Ascending aorta (tissue), 2 donors: ENCODE measurements around the gene DDX31. TPM values are rescaled to one million over a fixed set of nuclear protein-coding genes. Genes with fewer than 3 reads are reported as not detected.

Experiments used
- DNase-seq, 2 donors: peaks; one replicate each; pipeline ENCODE4 v3.0.0-alpha.2; 2019; ENCODE audit warnings: low spot score in 2 of 2
- H3K27ac ChIP-seq, 2 donors: fragments of 200-600 bp; sonication (generic); one replicate each; pipeline ENCODE4 v1.5.1; 2016 to 2017; ENCODE audit warnings: mild to moderate bottlenecking in 1 of 2
- H3K27me3 ChIP-seq: fragments of 200-600 bp; sonication (generic); one replicate; pipeline ENCODE4 v1.5.1; 2017
- H3K36me3 ChIP-seq, 2 donors: fragments of 200-600 bp; sonication (generic); one replicate each; pipeline ENCODE4 v1.5.1; 2016
- H3K4me1 ChIP-seq, 2 donors: fragments of 200-600 bp; sonication (generic); one replicate each; pipeline ENCODE4 v1.5.1; 2016 to 2017; ENCODE audit warnings: mild to moderate bottlenecking in 1 of 2
- H3K4me3 ChIP-seq, 2 donors: fragments of 200-600 bp; sonication (generic); one replicate each; pipeline ENCODE4 v1.5.1; 2016 to 2017; ENCODE audit warnings: mild to moderate bottlenecking in 1 of 2
- H3K9me3 ChIP-seq, 2 donors: fragments of 200-600 bp; sonication (generic); one replicate each; pipeline ENCODE4 v1.5.1; 2016
- intact Hi-C: fragments of 100-400 bp; cut with DNase I; formaldehyde crosslinking; loops from one replicate; pipeline ENCODE4 v1.15.1; 2023
- total RNA-seq: library from RNA; depleted of rRNA; stranded (reverse); fragments of >200 nt; gene quantifications from one replicate; pipeline ENCODE4 v1.1.0, GENCODE V29; 2016
- TF ChIP-seq, protein P1 (sequence below), 3 experiments: fragments of 200-600 bp in 2 of 3; fragments of 450-650 bp in 1 of 3; sonication (generic) in 2 of 3; IDR thresholded peaks; one replicate each; pipeline ENCODE4 v1.5.1; 2016 to 2019; ENCODE audit warnings: antibody characterized with exemption in 3 of 3, mild to moderate bottlenecking in 1 of 3, moderate library complexity in 1 of 3

DDX31 gene
- total RNA-seq, 1 donor from 2014 or later: 20.4 TPM

DNA sequence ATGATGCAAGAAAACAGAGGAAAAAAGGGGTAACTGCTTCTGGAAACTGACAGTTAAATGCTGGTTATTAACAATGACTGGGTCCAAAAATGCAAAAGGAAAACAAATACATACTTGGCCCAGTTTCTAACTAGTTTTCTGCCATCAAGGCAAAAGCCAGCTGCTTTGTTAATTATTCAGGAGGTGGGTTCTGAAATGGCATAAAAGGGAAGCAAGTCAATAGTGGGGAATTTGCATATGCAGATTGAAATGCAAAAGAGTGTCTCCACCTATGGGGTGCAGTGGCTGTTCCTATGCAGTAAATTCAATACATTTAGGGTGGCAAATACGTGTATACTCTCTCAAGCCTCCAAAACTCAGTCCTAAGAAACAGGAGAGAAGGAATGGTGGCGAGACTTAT, 54.0 kb downstream of the DDX31 start:
- no peak for DNase-seq
- TF ChIP-seq, protein P1, sequence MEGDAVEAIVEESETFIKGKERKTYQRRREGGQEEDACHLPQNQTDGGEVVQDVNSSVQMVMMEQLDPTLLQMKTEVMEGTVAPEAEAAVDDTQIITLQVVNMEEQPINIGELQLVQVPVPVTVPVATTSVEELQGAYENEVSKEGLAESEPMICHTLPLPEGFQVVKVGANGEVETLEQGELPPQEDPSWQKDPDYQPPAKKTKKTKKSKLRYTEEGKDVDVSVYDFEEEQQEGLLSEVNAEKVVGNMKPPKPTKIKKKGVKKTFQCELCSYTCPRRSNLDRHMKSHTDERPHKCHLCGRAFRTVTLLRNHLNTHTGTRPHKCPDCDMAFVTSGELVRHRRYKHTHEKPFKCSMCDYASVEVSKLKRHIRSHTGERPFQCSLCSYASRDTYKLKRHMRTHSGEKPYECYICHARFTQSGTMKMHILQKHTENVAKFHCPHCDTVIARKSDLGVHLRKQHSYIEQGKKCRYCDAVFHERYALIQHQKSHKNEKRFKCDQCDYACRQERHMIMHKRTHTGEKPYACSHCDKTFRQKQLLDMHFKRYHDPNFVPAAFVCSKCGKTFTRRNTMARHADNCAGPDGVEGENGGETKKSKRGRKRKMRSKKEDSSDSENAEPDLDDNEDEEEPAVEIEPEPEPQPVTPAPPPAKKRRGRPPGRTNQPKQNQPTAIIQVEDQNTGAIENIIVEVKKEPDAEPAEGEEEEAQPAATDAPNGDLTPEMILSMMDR (IDR thresholded peaks at IDR 0.05): no peak
- H3K27ac ChIP-seq: no peak overlapping the region
- no peaks in the 10 kb centered on the region for H3K4me1 ChIP-seq
- intact Hi-C loops: no loop called here
- H3K4me3 ChIP-seq: no peak overlapping the region
- no peaks in the 10 kb centered on the region for H3K27me3 ChIP-seq
- H3K9me3 ChIP-seq: no peaks in the 10 kb centered on the region
- H3K36me3 ChIP-seq: peaks cover 47 to 82% of the 10 kb centered on the region in 2 donors

DNA sequence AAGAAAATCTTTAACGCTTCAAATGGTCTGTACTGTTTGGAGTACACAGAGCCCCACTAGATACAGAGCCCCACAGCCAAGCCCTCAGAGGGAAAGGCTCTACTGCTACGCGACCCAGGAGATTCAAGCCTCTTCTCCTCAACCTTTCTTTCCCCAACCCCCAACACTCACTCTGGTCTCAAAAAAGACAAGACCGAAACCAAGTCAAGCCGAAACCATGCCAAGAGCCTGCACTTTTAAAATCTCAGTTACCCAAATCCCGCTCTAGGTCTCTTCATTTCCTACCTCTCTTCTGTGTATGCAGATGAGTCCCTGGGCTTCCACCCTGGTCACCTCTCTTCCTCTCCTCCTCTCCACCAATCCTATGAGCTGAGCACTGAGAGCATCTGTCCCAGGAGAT, 55.5 kb downstream of the DDX31 start:
- TF ChIP-seq, protein P1 (IDR thresholded peaks at IDR 0.05): no peak

DNA sequence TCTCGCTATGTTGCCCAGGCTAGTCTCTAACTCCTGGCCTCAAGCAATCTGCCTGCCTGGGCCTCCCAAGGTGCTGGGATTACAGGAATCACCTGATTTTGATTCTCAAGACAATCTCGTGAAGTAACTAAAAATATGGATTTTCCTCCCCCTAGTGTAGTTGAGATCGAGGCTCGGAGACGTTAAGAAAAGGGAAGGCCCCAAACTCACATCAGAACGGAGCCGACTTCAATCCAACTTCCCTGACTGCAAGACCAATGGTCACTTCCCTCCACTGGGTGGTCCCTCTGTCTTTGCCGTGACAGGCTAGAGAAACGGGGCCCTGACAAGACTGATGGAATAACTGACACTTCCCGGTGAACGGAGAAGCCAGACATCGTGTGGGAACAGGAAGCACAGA, 59.1 kb downstream of the DDX31 start:
- H3K27ac ChIP-seq: no peak overlapping the region
- H3K4me1 ChIP-seq: no peaks in the 10 kb centered on the region
- H3K9me3 ChIP-seq: no peaks in the 10 kb centered on the region
- intact Hi-C loops: no loop called here
- TF ChIP-seq, protein P1 (IDR thresholded peaks at IDR 0.05): no peak
- no peak for DNase-seq
- no peak overlapping the region for H3K4me3 ChIP-seq
- H3K36me3 ChIP-seq: peaks cover 55 to 85% of the 10 kb centered on the region in 2 donors
- no peaks in the 10 kb centered on the region for H3K27me3 ChIP-seq

More for the DNA sequence above, 55.5 kb downstream of the DDX31 start:
- Histone ChIP-seq H3K9me3 (no peaks in the 10 kb centered on the region), H3K4me1 (no peaks in the 10 kb centered on the region), H3K4me3 (no peak overlapping the region), H3K36me3 (peaks cover 57 to 95% of the 10 kb centered on the region in 2 donors), H3K27ac (no peak overlapping the region), H3K27me3 (no peaks in the 10 kb centered on the region)
- no peak for DNase-seq
- intact Hi-C loops: no loop called here

DNA sequence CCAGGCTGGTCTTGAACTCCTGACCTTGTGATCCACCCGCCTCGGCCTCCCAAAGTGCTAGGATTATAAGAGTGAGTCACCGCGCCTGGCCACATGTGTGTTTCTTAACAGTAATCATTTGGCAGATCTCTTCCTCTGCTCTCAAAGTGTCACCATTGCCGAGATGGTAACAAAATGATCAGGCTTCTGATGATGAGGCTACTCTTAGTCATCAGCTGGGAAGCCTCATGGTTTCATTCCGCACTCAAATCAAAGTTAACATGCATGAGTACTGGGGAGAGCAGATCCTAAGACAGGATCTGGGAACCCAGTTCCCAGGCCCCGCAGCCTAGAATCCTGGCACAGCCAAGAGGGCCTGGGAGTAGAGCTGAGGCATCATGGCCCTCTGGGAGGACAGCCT, 60.0 kb downstream of the DDX31 start:
- no peak overlapping the region for H3K4me3 ChIP-seq
- no peaks in the 10 kb centered on the region for H3K27me3 ChIP-seq
- peaks cover 46 to 80% of the 10 kb centered on the region in 2 donors for H3K36me3 ChIP-seq
- no peak overlapping the region for H3K27ac ChIP-seq
- H3K9me3 ChIP-seq: no peaks in the 10 kb centered on the region
- DNase-seq: no peak
- TF ChIP-seq, protein P1 (IDR thresholded peaks at IDR 0.05): no peak
- intact Hi-C loops: no loop called here
- H3K4me1 ChIP-seq: no peaks in the 10 kb centered on the region

DNA sequence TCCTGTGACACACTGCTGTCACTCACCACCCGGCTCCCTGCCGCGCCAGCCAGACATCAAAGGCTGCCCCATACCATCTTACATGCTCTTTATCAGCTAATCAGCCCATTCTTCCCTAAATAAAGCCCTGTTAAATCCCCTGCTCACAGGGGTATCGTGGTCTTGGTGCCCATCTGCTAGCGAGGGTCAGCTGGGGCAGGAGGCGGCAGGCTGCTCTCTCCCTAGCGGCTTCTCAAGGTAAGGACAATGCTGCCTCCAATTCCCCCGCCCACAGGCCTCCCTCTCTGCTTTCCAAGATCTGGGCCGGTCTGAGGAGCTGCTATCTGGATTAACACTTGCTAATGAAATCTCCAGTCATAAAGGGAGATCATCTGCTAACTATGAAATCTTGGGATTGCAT, 60.6 kb downstream of the DDX31 start:
- H3K36me3 ChIP-seq: peaks cover 41 to 75% of the 10 kb centered on the region in 2 donors
- TF ChIP-seq, protein P1 (IDR thresholded peaks at IDR 0.05): no peak

DNA sequence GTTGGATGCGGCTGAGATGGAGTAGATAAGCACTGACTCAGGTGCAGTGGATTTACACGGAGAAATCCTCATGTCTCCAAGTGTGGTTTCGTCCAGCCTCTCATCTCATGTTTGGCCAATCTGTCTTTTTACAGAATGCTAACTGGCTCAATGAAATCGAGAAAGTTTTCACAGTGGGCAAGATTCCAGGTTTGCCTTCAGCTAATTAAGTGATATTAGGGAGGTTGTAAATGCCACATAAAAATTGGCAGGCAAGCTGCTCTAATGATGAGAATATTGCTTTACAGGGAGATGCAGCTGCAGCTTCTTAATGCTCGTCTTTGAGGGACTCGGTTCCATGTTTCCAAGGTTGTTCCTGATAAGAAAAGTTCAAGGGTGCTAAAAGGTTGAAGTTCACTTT, 63.7 kb downstream of the DDX31 start:
- Histone ChIP-seq H3K27ac (no peak overlapping the region), H3K9me3 (no peaks in the 10 kb centered on the region), H3K4me1 (no peaks in the 10 kb centered on the region), H3K4me3 (no peak overlapping the region), H3K27me3 (no peaks in the 10 kb centered on the region), H3K36me3 (peaks cover 36 to 63% of the 10 kb centered on the region in 2 donors)
- TF ChIP-seq, protein P1 (IDR thresholded peaks at IDR 0.05): no peak
- no peak for DNase-seq
- intact Hi-C loops: no loop called here

More for the DNA sequence above, 60.6 kb downstream of the DDX31 start:
- Histone ChIP-seq H3K27ac (no peak overlapping the region), H3K4me3 (no peak overlapping the region), H3K4me1 (no peaks in the 10 kb centered on the region), H3K9me3 (no peaks in the 10 kb centered on the region), H3K27me3 (no peaks in the 10 kb centered on the region)
- intact Hi-C loops: no loop called here
- DNase-seq: no peak
